Stimulated activated CD8-positive, alpha-beta memory T cell treated with anti-CD3 and anti-CD28 coated beads, Interleukin-4, amount 100 ng/mL, for 4 hours (primary cell): ENCODE results near the gene CORO6.

Experiments
- DNase-seq, 2 donors: peaks; one replicate each; pipeline ENCODE4 v3.0.0-alpha.2; 2020; ENCODE audit warnings: low read depth in 2 of 2, low spot score in 1 of 2

The CORO6 gene

DNA sequence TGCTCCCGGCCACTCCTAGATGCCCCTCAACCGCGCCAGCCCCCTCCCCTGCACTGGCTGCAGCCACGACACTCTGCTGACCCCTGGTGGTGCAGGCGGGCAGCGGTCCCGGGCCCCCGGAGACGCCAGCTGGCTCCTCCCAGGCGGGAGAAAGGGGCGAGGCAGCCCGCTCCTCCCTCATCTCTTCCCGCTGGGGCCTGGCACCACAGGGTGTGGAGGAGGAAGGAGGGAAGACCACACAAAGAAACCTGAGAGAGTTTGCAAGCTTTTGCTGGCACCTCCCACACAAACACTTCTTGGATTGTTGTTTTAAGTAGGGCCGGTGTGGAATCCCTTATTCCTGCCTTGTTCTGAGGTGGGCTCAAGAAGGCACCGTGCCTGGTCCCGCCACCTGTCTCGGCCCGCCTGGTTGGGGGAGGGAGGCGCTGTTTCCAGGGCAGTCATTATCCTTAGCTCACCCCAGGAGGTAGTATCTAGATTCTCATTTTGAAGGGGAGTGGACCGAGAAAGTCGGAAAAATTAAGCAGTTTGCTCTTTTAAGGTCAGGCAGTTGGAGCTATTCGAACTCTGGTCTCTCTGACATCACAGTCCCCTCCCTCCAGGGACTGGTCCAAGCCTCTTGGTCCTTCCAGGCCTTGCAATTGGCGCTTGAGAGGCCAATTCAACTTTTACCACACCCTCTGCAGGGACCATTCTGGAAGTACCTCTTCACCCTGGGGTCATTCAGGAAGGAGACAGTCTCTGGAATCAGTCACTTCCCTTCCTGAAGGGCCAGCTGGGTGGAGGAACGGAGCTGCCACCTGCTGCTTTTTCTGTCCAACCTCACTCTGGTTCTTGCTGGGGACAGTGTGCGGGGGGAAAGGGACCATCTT, 30.7 kb downstream of the CORO6 start:
- peak; percentile 57 to 63 for DNase-seq

DNA sequence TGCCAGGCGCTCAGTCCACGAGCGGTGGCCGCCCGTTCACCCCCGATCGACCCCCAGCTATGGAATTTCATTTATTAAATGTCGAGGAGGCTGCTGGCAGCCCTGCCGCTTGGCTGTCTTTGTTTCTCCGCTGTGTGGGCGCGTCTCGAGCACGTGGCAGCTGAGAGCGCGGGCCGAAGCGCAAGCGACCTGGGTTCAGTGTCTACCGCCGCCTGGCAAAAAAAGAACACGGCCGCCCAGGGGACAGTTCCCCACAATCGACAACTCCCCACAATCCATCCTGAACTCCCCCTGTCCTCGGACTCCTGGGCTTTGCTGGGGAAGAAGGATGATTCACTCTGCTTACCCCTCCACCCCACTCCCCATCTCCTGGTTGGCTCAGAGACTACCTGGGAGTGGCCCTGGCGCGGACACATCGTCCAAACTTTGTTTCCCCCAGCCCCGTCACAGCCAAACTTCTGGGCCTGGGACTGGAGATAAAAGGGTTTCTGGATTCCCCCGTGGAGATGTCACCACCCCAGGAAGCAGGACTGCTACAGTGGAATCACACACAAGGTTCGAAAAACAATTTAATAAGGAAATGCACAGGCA, 31.5 kb downstream of the CORO6 start:
- DNase-seq = no peak

DNA sequence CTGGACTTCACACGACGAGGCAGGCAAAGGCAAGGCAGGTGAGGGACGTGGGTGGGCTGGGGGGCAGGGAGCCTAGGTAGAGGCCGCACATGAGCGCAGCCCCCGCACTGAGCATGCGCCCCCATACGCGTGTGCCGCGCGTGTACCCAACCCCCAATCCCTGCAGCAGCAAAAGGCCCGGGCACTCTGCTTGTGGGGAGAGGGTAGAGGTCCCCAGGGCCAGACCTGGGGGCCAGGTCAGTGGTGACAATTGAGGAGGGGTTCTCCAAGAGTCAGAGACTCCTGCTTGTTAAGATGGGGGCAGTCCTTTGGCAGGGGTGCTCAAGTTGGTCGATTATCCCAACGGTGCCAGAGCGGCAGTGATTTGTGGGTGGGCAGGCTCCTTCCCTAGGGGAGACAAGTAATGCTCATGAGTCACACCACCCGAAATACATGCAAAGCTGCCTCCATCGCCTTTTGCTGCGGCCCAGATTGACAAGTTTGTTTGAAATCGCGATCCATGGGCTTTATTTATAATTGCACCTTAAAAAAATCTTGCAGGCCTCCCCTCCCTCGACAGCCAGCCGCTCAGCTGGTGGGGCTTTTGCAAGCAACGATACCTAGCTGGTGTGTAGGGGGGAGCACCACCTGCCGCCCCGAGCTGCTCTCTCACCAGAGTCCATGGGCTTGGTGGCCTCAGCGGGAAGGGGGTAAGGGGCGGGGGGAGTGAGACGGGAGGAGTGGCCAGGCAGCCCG, 32.1 kb downstream of the CORO6 start:
- no peak for DNase-seq

DNA sequence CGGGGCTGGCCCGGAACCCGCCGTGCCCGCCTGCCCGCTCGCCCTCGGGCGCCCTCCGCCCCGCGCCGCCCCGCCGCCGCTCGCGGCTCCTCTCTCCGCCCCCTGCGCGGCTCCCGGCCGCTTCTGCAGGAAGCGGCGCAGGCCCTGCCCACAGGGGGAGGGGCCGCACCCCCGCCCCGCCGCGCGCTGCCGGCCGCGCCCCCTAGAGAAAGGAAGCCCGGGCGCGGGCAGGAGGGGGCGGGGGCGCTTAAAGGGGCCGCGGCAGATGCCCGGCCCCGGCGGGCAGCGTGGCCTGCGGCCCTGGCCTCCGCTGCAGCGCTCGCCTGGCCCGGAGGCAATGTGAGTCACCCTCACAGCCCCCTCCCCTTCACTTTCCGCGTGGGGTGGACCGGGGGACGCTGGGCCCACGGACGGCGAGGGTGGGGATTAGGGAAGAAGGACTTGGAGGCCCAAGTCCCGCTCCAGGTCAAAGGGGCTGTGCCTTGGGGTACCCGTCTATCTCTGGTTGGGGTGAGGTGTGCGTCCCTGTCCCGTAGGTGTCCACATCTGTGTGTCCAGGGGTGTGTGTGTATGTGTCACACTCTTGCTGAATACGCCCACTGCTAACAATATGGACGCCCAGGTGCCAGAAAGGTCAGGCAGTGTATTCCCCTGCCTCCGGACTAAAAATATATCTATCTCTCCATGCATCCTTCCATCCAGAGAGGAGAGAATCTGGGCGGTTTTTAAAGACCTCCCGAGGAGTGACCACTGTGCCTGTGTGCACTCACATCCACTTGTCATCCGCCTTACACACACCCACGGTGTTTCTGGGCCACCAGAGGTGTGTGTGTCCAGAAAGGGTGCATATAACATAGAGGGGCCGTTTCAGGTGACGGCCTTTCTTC, 32.9 kb downstream of the CORO6 start, which contains the start of gene GIT1:
Gene GIT1 (minus strand): TSS at position 125 of the 887 bp plus-strand sequence. CDS start 270 bp downstream, outside the sequence.
- peak in 1 of 2 donors; percentile 73 for DNase-seq

DNA sequence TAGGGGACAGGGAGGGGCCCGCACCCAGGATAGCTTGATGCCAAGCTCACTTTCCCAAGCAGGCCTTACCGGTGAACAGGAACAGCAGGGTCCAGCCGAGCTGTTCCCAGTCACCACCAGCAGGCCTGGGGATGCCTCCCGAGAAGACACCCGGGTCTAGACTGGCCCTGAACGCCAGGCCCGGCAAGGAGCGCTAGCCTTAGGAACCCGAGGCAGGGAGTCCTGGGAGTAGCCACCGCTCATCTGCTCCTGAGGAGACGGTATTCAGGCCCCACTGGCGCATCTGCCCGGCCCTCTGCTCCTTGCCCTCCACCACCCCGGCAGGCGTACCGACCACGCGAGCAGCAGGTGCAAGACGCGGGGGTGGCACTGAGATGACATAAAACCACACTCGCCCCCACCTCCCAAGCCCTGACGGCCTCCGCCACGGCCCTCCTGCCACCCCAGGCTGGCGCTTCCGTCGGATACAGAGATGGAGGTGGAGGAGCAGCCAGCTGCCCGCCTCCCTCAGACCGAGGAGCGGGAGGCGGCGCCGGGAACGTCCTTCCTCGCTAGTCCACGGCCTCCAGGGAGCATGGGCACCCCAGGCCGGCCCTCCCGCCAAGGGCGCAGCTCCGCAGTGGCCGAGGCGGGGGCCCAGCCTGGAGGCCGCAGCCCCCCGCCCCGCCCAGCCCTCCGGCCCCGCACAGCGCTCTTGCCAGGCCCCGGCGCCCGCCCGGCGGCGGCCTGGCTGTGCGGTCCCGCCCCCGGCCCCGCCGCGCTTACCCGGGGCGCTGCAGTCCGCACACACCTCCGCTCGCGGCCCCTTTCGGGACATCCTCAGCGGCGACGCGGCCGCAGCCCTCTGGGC, 33.9 kb downstream of the CORO6 start:
- peak in 1 of 2 donors; percentile 72 for DNase-seq

DNA sequence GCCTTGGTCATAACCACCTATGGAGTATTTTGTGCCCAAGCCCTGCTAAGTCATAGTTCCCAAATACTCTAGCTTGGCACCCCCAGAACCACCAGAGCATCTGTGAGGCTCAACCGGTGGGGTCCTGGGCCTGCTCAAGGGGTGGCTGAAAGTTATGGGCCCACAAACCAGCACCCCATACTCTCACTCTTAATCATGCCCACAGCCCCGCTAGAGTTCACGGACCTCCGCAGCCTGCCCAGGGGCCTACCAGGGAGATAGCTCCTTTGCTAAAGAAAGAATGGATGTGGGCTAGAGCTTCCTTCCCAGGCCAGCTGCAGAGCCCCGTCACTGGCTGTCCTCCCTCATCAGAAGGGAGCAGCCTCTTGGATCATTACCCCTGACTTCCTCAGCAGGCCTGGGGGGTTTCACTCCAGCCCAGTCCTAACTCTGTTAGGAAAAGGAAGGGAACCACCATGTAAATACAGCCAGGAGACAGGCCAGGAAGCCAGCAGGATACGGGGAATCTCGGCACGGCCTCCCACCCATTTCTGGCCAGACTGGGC, 34.6 kb downstream of the CORO6 start:
- DNase-seq = no peak

DNA sequence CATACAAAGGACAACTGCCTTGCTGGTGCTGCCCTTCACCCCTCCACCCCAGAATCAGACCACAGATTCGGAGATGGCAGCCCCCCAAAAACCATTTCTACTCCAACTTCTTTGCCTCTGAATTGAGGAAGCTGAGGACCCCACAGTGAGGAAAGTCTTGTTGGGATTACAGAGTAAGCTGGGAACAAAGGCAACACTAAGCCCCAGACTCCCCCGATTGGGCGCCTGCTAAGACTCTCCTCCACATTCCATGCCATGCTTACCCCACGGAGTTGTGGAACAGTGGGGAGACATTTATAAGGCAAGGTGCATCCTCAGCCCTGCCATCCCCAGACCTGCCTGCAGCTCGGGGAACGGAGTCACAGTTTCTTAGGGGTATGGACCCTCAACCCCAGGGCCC, 35.1 kb downstream of the CORO6 start:
- no peak for DNase-seq

DNA sequence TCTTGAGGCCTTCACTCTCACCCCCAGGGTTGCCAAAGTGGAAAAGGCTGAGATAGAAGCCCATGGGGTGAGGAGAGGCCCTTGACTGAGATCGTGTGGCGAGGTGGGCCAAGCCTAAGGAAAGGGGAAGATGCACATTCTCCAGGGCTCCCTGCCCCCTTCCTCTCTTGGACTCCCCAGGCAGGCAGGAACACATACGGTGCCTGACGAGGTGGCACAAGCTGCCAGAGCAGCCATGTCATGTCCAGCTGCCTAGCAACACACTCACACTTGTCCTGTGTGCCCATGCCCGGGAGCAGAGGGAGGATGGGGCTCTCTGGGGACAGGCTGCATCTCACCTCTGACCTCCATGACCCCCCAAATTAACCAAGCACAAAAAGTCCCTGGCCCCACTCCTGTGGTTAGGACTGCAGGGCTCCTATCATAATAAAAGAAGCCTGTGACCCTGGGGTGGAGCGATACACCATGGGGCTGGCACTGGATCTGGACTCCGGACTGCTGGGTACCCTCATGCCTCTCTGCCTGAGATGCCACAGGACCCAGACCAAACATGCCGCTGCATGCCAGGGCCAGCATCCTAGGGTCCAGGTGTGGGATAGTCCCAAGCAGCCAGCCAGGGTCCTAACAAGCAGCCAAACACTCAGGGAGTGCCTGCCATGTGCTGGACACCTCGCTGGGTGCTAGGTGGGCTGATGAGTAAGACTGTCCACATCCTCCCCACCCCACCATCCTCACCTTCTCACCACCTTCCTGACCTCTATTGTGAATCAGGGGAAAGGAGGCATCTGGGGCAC, 35.8 kb downstream of the CORO6 start:
- DNase-seq = no peak

DNA sequence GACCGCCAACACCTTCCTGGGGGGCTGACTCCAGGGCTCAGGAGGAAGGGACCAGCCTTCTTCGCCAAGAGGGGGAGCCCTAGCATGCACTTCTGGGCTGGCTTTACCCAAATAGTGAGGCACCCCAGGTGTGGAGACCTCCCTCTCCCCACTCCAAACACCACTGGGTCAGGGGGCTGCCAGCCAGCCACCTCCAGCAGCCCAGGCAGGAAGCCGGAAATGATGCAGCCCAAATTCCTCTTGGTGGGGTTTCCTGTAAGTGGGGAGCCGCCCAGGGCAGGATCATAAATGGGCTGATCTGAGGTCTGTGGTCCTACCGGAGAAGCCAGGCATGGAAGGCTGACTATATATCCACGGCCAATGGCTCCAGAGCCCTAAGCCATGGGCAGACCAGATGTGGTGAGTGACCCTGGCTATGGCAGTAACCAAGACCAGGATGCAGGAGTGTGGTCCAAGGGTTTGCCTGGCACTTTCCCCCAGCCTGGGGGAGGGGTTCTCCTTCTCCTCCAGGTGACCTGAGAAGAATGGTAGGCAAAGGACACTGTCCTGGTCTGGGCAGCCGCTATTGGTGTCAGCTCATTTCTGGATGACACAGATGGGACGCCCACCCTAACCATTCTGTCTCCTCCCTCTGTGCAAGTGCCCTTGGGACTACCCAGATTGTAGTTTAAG, 37.5 kb downstream of the CORO6 start:
- DNase-seq = no peak

DNA sequence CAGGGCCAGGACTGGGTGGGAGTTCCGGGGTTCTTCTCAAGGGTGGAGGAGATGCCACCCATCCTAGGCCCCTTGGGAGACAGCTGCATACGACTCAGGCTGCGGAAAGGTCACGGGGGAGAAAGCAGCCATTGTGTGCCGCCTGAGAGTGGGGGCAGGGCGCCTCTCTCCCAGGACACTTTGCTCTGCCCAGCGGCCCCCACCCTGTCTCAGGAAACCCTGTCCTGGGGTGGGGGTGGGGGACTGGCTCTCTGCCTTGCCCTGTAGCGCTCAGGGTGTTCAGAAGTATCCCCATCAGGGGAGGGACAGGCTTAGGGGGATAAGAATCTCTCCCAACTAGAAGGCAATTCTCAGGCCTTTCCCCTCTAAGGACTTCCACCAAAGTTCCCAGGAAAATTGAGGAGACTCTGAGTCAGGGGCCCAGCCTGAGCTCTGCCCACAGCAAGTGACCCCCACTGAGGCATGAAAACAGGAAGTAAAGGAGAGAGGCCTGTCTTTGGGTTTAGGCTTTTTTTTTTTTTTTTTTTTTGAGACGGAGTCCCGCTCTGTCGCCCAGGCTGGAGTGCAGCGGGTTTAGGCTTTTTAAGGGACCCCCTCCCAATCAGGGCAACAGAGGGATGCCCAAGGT, 38.1 kb downstream of the CORO6 start:
- no peak for DNase-seq

DNA sequence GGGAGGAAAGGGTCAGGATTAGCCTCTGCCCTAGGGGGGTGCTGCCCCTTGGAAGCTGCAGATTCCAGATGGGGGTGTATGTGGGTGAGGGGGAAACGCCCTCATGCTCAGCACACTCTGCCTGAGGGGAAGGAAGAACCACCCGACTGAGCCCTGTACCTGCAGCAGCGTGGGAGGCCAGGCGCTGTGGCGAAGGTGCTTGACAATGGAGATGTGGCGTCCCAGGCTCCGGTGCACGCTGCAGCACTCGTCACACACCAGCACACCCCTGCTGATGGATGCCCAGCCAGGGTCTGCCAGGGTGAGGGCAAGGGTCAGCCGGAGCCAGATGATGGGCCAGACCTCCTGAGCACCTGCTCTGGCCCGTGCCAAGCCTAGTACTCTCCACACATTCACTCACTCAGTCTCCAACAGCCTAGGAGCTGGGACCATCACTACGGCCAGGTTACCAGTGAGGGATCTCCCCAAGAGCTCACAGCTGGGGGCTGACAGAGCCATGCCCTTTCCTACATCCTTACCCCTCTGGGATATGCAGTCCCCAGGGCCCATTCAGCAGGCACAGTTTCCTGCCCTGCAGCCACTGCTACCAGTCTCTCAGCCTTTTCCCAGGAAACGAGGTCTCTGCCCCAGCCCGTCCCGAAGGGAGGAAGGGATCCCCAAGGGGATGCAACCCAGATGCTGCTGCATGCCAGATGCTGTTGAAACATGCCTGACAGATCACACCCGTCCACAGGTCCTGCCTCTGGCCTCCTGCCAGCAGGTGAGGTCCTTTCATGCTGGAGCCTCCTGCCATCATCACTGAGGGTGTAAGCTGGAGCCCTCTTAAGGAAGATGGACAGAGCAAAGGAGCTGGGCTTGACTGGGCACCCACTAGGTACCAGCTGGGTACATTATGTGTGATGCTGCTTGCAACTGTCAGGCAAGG, 39.1 kb downstream of the CORO6 start:
- no peak for DNase-seq

DNA sequence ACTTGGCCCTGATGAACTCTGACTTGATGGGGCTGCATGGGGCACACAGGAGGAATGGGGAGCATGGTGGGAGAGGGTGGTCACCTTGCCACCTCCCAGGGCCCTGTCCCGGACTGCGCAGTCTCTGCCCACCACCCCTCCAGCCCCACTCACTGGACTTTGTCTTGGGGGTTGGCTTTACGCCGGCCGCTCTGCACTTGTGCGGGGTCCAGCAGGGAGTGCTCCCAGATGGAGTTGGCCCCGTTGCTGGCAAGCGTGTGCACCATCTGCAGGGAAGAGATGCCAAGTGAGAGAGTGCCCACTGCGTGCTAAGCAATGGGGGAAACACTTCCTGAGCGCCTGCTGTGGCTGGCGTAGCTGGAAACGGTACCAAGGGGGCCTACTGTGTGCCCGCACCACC, 39.9 kb downstream of the CORO6 start:
- no peak for DNase-seq

DNA sequence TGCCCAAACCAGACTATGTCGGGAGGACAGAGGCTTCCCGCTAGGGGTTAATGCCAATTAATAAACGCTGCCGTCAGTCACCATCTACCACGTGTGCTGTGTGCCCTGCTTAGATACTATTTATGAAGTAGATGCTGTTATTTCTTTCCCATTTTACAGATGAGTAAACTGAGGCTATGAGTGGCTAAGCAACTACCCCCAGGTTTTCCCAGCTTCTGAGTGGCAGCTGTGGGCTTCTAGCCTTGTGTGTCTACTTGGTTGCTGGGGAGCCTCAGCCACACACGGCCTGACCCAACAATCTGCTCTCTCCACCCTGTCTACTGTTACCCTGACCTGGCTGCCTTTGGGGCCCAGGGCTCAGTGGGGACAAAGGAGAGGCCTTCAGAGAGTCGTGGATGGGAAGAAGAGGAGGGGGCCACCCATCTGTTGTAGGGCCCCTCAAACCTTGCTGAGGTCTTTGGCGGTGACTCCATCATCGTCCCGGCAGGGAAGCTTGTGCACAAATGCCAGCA, 40.4 kb downstream of the CORO6 start:
- no peak for DNase-seq

DNA sequence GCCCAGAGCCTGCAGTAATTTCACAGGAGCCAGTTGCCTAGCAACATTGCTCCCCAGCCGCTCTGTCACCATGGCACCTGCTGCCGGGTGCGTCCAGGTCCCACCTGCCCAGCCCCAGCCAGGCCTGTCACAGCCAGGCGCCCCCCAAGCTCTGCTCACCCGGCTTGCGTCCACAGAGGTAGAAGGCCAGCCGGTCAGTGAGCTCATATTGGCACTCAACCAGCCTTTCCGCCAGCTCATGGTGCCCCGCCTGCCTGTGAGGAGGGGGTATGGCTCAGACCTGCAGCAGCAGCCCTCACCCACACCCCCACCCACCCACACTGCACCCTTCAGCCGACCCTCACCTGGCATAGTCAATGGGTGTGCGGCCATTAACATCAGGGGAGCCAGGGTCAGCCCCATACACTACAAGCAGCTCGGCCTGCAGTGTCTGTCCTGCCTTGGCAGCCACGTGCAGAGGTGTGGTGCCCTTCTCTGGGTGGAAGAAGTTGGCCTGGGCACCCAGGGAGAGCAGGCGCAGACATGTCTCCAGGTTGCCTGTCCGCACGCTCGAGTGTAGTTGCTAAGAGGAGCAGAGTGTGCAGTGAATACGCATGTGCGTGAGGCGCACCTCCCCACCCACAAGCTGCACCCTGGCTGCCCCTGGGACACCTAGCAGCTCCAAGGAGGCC, 41.0 kb downstream of the CORO6 start:
- no peak for DNase-seq

DNA sequence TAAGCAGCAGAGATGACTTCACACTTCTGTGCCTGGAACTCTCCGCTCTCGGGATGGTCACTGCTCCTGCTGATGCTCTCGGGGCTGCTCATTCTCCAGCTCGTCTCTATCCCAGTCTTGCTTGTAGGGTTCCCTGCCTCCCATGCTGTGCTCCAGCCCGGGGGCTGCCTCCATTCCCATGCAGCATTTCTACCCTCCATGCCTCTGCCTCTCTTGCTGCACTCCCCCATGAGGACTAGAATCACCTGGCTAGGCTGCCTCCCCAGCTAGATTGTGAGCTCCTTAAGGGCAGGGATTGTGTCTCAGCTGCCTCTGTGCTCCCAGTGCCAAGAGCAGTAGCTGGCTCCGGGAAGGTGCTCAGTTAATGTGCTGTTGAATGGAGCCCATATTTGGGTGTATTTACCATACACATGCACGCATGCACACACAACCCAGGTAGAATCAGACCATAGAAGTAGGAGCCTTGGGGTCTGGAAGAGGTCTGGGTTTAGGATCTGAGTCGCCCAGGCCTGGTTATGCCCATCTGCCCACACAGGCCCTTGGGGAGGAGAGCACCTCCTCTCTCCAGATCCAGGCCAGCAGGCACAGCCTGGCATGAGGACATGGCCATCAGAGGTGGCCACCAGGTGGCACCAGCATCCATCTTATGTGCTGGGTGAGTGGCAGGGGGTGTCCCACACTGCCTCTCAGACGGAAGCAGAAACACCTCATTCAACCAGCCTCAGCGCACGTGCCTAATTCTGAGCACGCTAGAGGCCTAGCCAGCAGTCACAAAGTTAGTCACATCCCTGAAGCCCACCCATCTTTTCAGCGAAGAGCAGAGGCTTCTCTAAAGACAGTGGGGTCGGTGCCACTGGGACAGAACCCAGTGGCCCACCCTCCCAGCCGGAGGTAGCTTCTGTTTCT, 42.6 kb downstream of the CORO6 start:
- peak; percentile 75 to 82 for DNase-seq
